HepG2 (cell line): Measurements from ENCODE around the gene MDM4. TPM values are rescaled to one million over a fixed set of nuclear protein-coding genes. Genes with fewer than 3 reads are reported as not detected.

ENCODE experiments used
- ATAC-seq: fragments of 200-7000 bp; cut with Tn5 transposase; 3 replicates; pipeline ENCODE4 v1.9.1; 2020; ENCODE audit warnings: mild to moderate bottlenecking, moderate library complexity
- BruUV-seq: library from RNA; stranded (reverse); fragments of 400-500 nt; replicated peaks from 2 replicates; lab custom pipeline; 2021; lab: Mats Ljungman, UMichigan
- CTCF ChIA-PET: fragments of 300-600 bp; formaldehyde crosslinking; extraction: SDS; loops from one replicate; lab custom pipeline; 2021; ENCODE audit warnings: low total read pairs, inconsistent platforms, low intra/inter-chr PET ratio; lab: Yijun Ruan, JAX
- POLR2A ChIA-PET: fragments of 350-600 bp; sonication (Branson Sonifier 250); formaldehyde crosslinking; loops from one replicate; lab custom pipeline; 2020; ENCODE audit warnings: antibody characterized with exemption, inconsistent platforms; lab: Yijun Ruan, JAX
- DNase-seq: peaks from one replicate; pipeline ENCODE4 v3.0.0-alpha.2; 2015; ENCODE audit warnings: low spot score
- FAIRE-seq: peaks from 3 replicates; lab custom pipeline; 2011; peaks lifted over from hg19 to GRCh38; lab: Jason Lieb, UNC
- H2AFZ ChIP-seq: one replicate; pipeline ENCODE4 v1.6.1; 2011; ENCODE audit warnings: low read length, inconsistent platforms
- H3K27ac ChIP-seq: fragments of 300-600 bp; 3 replicates; pipeline ENCODE4 v1.8.0; 2011; ENCODE audit warnings: mixed run types, mild to moderate bottlenecking, mixed read lengths, low read length, inconsistent platforms; ENCODE audit not compliant: insufficient read depth; ENCODE audit errors: extremely low read length
- H3K27me3 ChIP-seq, 2 experiments: fragments of 200-600 bp in 1 of 2; 2 replicates in 1 of 2; 3 replicates in 1 of 2; pipeline versions ENCODE4 v1.6.0 to v1.8.0; 2011; ENCODE audit warnings: low read length in 2 of 2, mild to moderate bottlenecking in 2 of 2, moderate library complexity in 2 of 2, inconsistent platforms in 1 of 2; ENCODE audit not compliant: insufficient read depth in 2 of 2, control insufficient read depth in 1 of 2
- H3K36me3 ChIP-seq, 2 experiments: fragments of 200-600 bp in 1 of 2; replicated peaks in 1 of 2; 2 replicates in 1 of 2; 3 replicates in 1 of 2; pipeline versions ENCODE4 v1.5.1 to v1.8.0; 2011; ENCODE audit warnings: low read length in 2 of 2, inconsistent platforms in 1 of 2; ENCODE audit not compliant: insufficient read depth in 2 of 2, control insufficient read depth in 1 of 2
- H3K4me1 ChIP-seq: 2 replicates; pipeline ENCODE4 v1.5.1; 2012; ENCODE audit warnings: low read length, inconsistent platforms; ENCODE audit not compliant: insufficient read depth
- H3K4me2 ChIP-seq: 2 replicates; pipeline ENCODE4 v1.6.0; 2011; ENCODE audit warnings: low read depth, low read length, inconsistent platforms
- H3K4me3 ChIP-seq, 3 experiments: fragments of 200-600 bp in 1 of 3; sonication (generic), shearing (Covaris generic) in 1 of 3; replicated peaks in 1 of 3; 2 replicates each; pipeline ENCODE4 v1.5.1; 2011 to 2016; ENCODE audit warnings: low read length in 3 of 3, inconsistent platforms in 2 of 3, low read depth in 2 of 3, mild to moderate bottlenecking in 2 of 3, control low read depth in 1 of 3, mixed read lengths in 1 of 3; ENCODE audit not compliant: insufficient read depth in 1 of 3
- H3K79me2 ChIP-seq: one replicate; pipeline ENCODE4 v1.6.1; 2011; ENCODE audit warnings: low read length, inconsistent platforms; ENCODE audit not compliant: insufficient read depth
- H3K9ac ChIP-seq: 2 replicates; pipeline ENCODE4 v1.6.0; 2011; ENCODE audit warnings: mild to moderate bottlenecking, low read depth, low read length, inconsistent platforms; ENCODE audit not compliant: insufficient read depth
- H3K9me3 ChIP-seq: 2 replicates; pipeline ENCODE4 v1.5.1; 2012; ENCODE audit warnings: mild to moderate bottlenecking, low read length
- H4K20me1 ChIP-seq: 2 replicates; pipeline ENCODE4 v1.6.0; 2011; ENCODE audit warnings: inconsistent platforms, mild to moderate bottlenecking, low read length, moderate library complexity; ENCODE audit not compliant: insufficient read depth
- ADNP ChIP-seq: sonication (generic); formaldehyde crosslinking; IDR thresholded peaks from 2 replicates; pipeline ENCODE4 v1.4.0; 2020; ENCODE audit warnings: missing genetic modification reagents
- FOXA3 ChIP-seq: IDR thresholded peaks from 2 replicates; pipeline ENCODE4 v1.6.1; 2016; ENCODE audit warnings: missing genetic modification reagents, missing compliant biosample characterization
- MATR3 ChIP-seq: sonication (generic); formaldehyde crosslinking; IDR thresholded peaks from 2 replicates; pipeline ENCODE4 v1.4.0; 2020; ENCODE audit warnings: missing genetic modification reagents
- SOX13 ChIP-seq, 3 experiments: fragments of 450-650 bp in 1 of 3; sonication (generic) in 1 of 3; formaldehyde crosslinking in 1 of 3; IDR thresholded peaks in 2 of 3; conservative IDR thresholded peaks in 1 of 3; 2 replicates each; pipeline versions ENCODE4 v1.5.0 to v1.6.1; 2016 to 2020; ENCODE audit warnings: antibody characterized with exemption in 1 of 3, mild to moderate bottlenecking in 1 of 3, missing compliant biosample characterization in 1 of 3, missing genetic modification reagents in 1 of 3, moderate library complexity in 1 of 3
- TBX2 ChIP-seq: sonication (generic); formaldehyde crosslinking; IDR thresholded peaks from 2 replicates; pipeline ENCODE4 v1.5.0; 2020; ENCODE audit warnings: missing genetic modification reagents, mild to moderate bottlenecking, borderline replicate concordance
- XRCC5 ChIP-seq: fragments of 200-400 bp; formaldehyde crosslinking; optimal IDR thresholded peaks from 2 replicates; pipeline ENCODE3; 2017; ENCODE audit warnings: mild to moderate bottlenecking, low read length
- ZNF629 ChIP-seq: sonication (generic); formaldehyde crosslinking; conservative IDR thresholded peaks from 2 replicates; pipeline ENCODE4 v1.5.0; 2020; ENCODE audit warnings: missing genetic modification reagents
- WGBS: methylation state at CpG from one replicate; pipeline ENCODE4 v1.1.6; 2017; ENCODE audit warnings: low lambda C conversion rate; 5-methylcytosine and 5-hydroxymethylcytosine counted together
- in situ Hi-C: cut with HindIII; loops from 2 replicates; pipeline ENCODE4 v1.10.0; 2017; ENCODE audit warnings: low pct_unique_long_range_greater_than_20kb; ENCODE audit not compliant: extremely low pct_ligation_motif_present
- intact Hi-C: fragments of 100-400 bp; cut with micrococcal nuclease; formaldehyde crosslinking; loops from one replicate; pipeline ENCODE4 v1.10.0; 2022; ENCODE audit not compliant: unreplicated experiment
- polyA plus RNA-seq, 8 experiments: library from polyadenylated mRNA; depleted of rRNA in 3 of 8; stranded (reverse) in 7 of 8; unstranded in 1 of 8; fragments of >200 nt; fragmentation: Illumina TruSeq in 4 of 8; extraction: Trizol in 4 of 8; gene quantifications; 2 replicates each; pipeline versions ENCODE4 v1.2.1 to v1.2.3, GENCODE V29; 2011 to 2016; ENCODE audit warnings: low read depth in 4 of 8, missing spikeins in 1 of 8, mixed read lengths in 1 of 8; ENCODE audit not compliant: insufficient read depth in 1 of 8
- total RNA-seq, 5 experiments: library from RNA; depleted of rRNA; stranded (reverse); fragments of >200 nt; fragmentation: Illumina TruSeq; extraction: Trizol; gene quantifications; 2 replicates each; pipeline ENCODE4 v1.2.3, GENCODE V29; 2016; ENCODE audit warnings: low read depth in 1 of 5
- TF ChIP-seq, protein P1 (sequence below): sonication (generic); formaldehyde crosslinking; IDR thresholded peaks from 2 replicates; pipeline ENCODE4 v1.5.1; 2020; ENCODE audit warnings: missing genetic modification reagents, mild to moderate bottlenecking, borderline replicate concordance

The MDM4 gene
- total and polyA plus RNA-seq, 2 of the 13 experiments (the other 11 are each of a cell fraction or from before 2014, with no cell fraction given) = 14.9 to 19.0 TPM

DNA sequence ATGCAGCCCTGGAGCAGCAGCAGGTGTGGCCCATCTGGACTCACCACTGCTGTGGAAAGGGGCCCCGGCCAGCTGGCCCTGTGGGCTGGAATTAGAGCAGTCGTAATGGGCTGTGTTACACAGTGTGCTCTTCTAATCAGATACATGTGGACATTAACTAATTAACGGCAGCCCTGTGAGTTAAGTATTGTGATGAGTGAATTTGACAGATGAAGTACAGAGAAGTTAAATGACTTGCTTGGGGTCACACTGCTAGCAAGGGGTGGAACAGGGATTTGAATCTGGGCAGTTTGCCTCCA, 58.6 kb downstream of the MDM4 start:
- Histone ChIP-seq H4K20me1 (no peaks in the 10 kb centered on the region), H3K4me1 (no peaks in the 10 kb centered on the region), H3K9ac (no peak overlapping the region), H3K27ac (no peak overlapping the region), H3K36me3 (no peaks in the 10 kb centered on the region), H2AFZ (no peak overlapping the region), H3K9me3 (no peaks in the 10 kb centered on the region), H3K27me3 (no peaks in the 10 kb centered on the region), H3K4me2 (no peak overlapping the region)
- POLR2A ChIA-PET = no interaction called here
- DNase-seq = no peak
- in situ Hi-C loops = no loop called here
- FAIRE-seq = no peak
- 76% methylated on average over 3 of the region's 3 CpGs for WGBS
- intact Hi-C loops = no loop called here
- TF ChIP-seq XRCC5 (no peak), ADNP (no peak), ZNF629 (CRISPR knock-in tag) (no peak), FOXA3 (CRISPR knock-in tag) (no peak)
- TF ChIP-seq, all 625 proteins: peak for 0
- Histone ChIP-seq H3K4me3 (no peak overlapping the region), H3K79me2 (no peaks in the 10 kb centered on the region)
- CTCF ChIA-PET = no interaction called here
- ATAC-seq = no peak
- BruUV-seq = no TSS peak

DNA sequence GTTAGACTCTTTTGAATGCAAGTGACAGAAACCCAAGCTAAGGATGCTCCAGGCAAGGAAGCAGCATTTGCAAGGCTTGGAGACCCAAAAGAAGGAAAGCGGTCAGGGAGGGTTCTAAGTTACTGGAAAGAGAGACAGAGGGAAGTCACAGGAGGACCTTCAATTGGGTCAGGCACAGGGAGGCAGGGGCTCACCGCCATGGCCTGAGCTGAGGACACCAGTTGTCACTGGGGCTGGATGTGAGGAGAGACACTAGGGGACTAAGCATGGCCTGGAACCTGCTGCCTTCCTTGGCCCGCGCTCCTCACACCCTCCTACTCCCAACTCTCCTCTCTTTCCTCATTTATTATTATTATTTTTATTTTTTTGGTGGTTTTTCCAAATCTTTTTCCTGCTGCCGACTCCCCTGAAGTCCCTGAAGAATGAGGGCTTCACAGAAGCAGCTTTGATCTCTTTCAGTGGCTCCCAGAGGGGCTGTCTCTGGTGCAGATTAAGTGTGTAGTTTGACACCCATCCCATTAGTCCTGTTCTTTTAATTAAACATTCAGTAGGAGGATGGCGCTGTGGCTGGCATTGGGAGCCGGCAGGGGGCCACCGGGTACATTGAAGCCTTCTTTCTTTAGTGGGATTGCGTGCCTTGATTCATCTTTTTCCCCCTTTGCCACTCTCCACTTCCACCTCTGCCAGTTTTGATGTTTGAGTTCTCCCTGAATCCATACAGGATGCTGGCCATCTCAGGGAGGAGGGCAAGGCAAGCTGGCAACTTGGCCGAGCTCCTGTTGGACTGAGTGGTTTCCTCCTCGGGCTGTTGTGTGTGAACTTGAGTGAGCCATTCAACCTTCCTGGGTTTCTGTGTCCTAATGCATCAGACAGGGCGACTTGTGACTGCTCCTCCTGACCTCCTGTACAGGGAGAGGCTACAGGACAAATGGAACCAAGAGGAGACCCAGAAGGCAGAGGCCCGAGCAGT, 59.3 kb downstream of the MDM4 start:
- no peak overlapping the region for H3K4me2 ChIP-seq
- no peak overlapping the region for H2AFZ ChIP-seq
- BruUV-seq = no TSS peak
- no peaks in the 10 kb centered on the region for H3K79me2 ChIP-seq
- no peak overlapping the region for H3K4me3 ChIP-seq
- H3K27me3 ChIP-seq = no peaks in the 10 kb centered on the region
- no peak overlapping the region for H3K9ac ChIP-seq
- in situ Hi-C loops (no loop called here), intact Hi-C loops (no loop called here)
- no peak overlapping the region for H3K27ac ChIP-seq
- no peaks in the 10 kb centered on the region for H3K36me3 ChIP-seq
- TF ChIP-seq, protein P1, sequence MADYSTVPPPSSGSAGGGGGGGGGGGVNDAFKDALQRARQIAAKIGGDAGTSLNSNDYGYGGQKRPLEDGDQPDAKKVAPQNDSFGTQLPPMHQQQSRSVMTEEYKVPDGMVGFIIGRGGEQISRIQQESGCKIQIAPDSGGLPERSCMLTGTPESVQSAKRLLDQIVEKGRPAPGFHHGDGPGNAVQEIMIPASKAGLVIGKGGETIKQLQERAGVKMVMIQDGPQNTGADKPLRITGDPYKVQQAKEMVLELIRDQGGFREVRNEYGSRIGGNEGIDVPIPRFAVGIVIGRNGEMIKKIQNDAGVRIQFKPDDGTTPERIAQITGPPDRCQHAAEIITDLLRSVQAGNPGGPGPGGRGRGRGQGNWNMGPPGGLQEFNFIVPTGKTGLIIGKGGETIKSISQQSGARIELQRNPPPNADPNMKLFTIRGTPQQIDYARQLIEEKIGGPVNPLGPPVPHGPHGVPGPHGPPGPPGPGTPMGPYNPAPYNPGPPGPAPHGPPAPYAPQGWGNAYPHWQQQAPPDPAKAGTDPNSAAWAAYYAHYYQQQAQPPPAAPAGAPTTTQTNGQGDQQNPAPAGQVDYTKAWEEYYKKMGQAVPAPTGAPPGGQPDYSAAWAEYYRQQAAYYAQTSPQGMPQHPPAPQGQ (CRISPR knock-in tag) = no peak
- no peak for TF ChIP-seq MATR3 (CRISPR knock-in tag)
- no peak for TF ChIP-seq SOX13 (IDR thresholded peaks at IDR 0.05)
- TF ChIP-seq SOX13 (CRISPR knock-in tag; conservative IDR thresholded peaks at IDR 0.05 in 1 of 2, IDR thresholded peaks at IDR 0.05 in 1 of 2) = no peak
- no peak for TF ChIP-seq TBX2 (CRISPR knock-in tag)
- WGBS = 46% methylated on average over 13 of the region's 13 CpGs
- DNase-seq (no peak), FAIRE-seq (no peak), ATAC-seq (no peak)
- no peaks in the 10 kb centered on the region for H3K9me3 ChIP-seq
- CTCF ChIA-PET = no interaction called here
- H3K4me1 ChIP-seq = no peaks in the 10 kb centered on the region
- H4K20me1 ChIP-seq = no peaks in the 10 kb centered on the region
- POLR2A ChIA-PET = no interaction called here
